AG09319 (cell line): ENCODE data around the gene ZSWIM6.
A peak's percentile ranks its signal among the peaks of the same experiment; 100 is the strongest.
"Not testable (repeated sequence)": the region's sequence is repeated elsewhere in the genome, so short reads cannot be mapped to it uniquely, and the experiment has no call there.

Source experiments
- DNase-seq: peaks from one replicate; pipeline ENCODE4 v3.0.0-alpha.2; 2010; ENCODE audit warnings: low read depth; ENCODE audit errors: extremely low read depth
- TF ChIP-seq, protein P1 (sequence below): IDR thresholded peaks from 2 replicates; pipeline ENCODE4 v1.5.1; 2011; ENCODE audit warnings: low read depth, mild to moderate bottlenecking, inconsistent platforms, low read length, moderate library complexity

ZSWIM6 gene

DNA sequence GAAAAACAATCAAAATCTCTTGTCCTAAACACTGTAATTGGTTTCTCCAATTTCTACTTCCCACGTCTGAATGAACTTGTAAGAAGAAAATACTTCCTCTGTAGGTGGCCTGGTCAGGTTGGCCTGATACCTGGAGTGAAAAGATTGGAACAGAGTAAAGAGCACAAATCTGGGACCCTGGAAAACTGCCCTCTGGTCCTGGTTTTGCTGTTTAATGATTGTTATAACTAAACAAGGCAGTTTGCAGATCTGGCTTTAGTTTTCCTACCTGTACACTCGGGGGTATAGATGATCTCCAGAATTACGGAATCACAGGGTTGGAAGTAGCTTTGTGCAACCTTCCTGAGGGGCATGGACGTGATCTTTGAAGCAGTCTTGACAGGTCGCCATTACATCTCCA lies 67.6 kb downstream of the ZSWIM6 start:
- TF ChIP-seq, protein P1, sequence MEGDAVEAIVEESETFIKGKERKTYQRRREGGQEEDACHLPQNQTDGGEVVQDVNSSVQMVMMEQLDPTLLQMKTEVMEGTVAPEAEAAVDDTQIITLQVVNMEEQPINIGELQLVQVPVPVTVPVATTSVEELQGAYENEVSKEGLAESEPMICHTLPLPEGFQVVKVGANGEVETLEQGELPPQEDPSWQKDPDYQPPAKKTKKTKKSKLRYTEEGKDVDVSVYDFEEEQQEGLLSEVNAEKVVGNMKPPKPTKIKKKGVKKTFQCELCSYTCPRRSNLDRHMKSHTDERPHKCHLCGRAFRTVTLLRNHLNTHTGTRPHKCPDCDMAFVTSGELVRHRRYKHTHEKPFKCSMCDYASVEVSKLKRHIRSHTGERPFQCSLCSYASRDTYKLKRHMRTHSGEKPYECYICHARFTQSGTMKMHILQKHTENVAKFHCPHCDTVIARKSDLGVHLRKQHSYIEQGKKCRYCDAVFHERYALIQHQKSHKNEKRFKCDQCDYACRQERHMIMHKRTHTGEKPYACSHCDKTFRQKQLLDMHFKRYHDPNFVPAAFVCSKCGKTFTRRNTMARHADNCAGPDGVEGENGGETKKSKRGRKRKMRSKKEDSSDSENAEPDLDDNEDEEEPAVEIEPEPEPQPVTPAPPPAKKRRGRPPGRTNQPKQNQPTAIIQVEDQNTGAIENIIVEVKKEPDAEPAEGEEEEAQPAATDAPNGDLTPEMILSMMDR, result no peak
- DNase-seq, result no peak

GRCh38 chr5:61401726-61402125 lies 69.7 kb downstream of the ZSWIM6 start:
- DNase-seq, result no peak
- TF ChIP-seq, protein P1, result no peak

DNA sequence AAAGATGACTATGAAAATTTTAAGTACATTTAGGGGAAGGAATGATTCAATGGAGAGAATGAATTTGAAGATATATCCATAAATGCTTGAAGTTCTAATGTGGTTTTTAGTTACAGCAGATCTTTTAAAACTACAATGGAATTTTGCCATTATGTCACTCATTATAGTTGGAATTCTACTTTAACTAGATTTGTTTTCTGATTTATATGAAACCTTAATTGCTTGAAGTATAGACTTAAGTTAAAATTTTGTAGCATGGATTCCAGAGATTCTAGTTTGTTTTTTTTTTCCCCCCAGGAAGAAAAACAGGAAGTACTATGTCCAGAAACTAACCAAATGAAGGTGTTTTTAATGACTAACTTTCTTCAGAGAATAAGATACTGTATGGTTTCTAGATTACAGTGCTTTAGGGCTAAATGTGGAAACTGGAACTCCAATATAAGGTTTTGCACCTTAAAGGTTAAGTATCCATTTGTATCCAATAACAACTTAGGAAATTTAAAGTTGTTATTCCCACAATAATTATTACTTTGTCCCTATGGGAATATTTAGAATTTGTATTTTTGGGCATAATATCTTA lies 70.3 kb downstream of the ZSWIM6 start:
- TF ChIP-seq, protein P1, result no peak
- DNase-seq, result no peak

DNA sequence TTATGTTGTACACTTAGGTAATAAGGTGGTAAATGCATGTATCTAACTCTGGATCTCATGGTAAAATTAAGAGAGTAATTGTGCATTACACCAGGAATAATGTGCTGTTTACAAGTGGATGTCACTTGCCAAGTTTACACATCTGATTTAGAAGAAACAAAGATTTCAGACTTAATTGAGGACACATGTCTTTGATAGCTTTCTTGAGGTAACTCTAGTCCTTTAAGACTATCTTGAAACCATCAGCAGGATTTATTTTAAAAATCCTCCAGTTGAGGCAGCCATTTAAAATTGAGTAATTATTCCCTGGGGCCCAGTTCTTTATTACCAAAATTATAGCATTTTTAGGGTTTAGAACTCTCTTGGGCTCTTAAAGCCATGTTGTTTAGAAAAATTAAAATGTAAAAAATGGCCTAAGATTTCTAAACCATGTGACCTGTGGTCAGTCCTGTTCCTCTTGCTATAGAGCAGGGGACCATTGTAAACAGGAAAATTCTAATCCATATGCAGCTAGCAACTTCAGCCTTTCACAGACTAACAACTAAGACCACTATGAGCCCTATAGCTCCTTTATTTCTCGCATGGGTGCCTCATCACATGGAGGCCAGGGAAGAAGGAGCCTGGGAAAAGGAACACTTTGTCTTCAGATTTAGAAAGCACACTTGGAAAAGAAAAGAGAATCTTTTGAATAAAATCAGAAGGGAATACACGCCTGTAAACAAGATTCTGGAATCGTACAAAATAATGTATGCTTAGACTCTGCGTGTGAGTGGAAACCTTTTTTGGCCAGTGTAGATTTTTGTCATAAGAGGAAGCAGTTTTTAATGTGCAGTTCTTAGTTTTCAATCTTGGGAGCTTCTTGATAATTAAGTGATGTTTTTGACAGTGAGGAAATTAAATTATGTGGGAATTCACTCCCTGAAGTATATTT lies 71.2 kb downstream of the ZSWIM6 start:
- peak; percentile 39 for DNase-seq
- TF ChIP-seq, protein P1, result no peak

DNA sequence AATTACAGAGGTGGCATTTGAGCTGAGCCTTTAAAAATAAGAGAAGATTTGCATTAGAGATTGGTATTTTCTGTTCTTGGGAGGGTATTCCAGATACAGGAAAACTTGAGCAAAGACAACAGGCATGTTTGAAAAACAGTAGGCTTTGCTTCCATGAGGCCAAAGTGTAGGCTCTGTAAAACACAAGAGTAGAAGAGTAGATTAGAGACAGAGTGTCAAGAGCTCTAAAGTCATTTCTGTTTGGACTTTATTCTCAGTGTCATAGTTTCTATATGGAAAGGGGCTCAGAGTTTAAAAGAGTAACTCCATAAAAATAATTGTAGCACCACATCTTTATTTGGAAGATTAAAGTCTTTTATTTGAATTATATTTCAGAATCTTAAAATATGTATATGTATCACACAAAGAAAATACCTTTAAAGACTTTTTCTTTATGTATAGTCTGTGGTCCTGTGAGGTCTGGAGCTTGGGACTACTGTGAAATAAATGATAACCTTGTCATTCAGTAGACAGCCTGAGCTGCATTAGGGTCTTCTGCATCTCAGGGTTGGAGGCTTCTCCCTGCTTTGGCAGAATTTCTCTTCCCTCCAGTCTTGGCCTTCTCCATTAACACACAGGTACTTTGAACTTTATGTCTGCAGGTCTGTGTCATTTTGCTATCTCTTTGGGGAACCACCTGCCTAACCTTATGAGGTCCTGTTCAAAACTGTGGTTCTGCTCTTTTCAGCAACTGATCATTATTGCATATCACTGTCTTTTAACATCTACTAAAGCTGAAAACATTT lies 73.6 kb downstream of the ZSWIM6 start:
- TF ChIP-seq, protein P1, result no peak
- DNase-seq, result no peak

DNA sequence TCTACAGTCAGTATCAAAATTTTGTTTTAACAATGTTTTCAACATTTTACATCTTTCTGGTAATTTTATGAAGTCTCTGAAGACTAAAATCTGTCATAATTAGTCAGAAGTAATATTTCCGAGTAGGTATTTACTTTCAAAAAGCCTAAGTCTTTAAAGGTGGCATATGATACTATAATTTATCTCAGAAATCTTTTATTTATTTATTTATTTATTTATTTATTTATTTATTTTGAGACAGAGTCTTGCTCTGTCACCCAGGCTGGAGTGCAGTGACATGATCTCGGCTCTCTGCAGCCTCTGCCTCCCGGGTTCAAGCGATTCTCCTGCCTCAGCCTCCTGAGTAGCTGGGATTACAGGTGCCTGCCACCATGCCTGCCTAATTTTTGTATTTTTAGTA lies 74.4 kb downstream of the ZSWIM6 start:
- not testable (repeated sequence) for DNase-seq

DNA sequence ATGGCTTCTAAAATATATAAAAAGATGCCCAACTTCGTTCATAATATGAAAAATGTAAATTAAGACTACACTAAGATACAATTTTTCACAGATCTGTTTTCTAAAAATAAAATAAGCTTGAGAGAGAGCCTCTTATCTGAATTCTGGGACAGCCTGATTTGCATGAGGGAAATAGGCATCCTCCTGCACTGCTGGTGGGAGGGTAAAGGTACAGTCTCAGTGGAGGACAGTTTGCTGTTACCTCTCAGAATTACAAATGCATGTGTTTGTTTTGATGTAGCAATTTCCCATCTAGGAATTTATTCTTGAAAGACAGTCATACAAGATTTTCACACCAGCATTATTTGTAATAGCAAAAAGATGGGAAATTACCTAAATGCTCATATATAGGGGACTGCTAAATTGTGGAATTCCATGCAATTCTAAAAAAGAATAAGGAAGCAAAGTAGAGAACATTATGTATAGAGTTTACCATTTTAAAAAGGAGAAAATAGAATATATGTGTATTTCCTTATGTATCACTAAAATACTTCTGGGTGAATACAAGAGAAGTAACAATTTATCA lies 75.7 kb downstream of the ZSWIM6 start:
- TF ChIP-seq, protein P1, result no peak
- no peak for DNase-seq
